Upper lobe of left lung (tissue), 4 donors: Measurements from ENCODE around the gene STK31.

Experiments used
- CTCF ChIP-seq, 6 experiments: fragments of 450-650 bp in 4 of 6; fragments of 200-600 bp in 2 of 6; sonication (generic) in 2 of 6; IDR thresholded peaks; one replicate each; pipeline ENCODE4 v1.5.1; 2016 to 2019; ENCODE audit warnings: antibody characterized with exemption in 6 of 6
- EP300 ChIP-seq, 4 donors: sonication (generic); formaldehyde crosslinking; IDR thresholded peaks; one replicate each; pipeline ENCODE4 v1.5.1; 2017; ENCODE audit warnings: antibody characterized with exemption in 4 of 4, control low read depth in 2 of 4
- POLR2A ChIP-seq, 4 donors: fragments of 450-650 bp; IDR thresholded peaks; one replicate each; pipeline ENCODE4 v1.5.1; 2016 to 2017; ENCODE audit warnings: antibody characterized with exemption in 4 of 4, mild to moderate bottlenecking in 2 of 4
- POLR2AphosphoS5 ChIP-seq, 2 donors: sonication (generic); formaldehyde crosslinking; IDR thresholded peaks; one replicate each; pipeline ENCODE4 v1.5.1; 2017; ENCODE audit warnings: antibody characterized with exemption in 2 of 2

DNA sequence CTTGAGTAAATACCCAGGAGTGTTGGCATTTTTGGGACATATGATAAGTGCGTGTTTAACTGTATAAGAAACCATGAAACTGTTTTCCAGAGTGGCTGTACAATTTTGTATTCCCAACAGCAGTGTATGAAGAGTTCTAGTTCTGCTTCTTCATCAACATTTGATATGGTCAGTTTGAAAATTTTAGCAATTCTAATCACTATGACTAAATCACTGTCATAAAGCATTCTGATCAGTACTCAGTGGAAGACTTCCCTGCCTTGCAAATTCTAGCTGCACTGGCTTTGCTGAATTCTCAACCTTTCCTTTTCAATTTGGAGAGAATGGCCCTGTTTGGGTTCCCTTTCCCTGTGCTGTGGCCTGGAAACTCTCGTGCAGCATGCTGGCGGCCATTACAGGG lies 48.6 kb upstream of the STK31 start:
- TF ChIP-seq CTCF (IDR thresholded peaks at IDR 0.05) (no peak), POLR2AphosphoS5 (IDR thresholded peaks at IDR 0.05) (no peak), POLR2A (IDR thresholded peaks at IDR 0.05) (no peak), EP300 (IDR thresholded peaks at IDR 0.05) (no peak)
